Muscle of back (tissue), 11 donors: ENCODE data around the gene TRNAU1AP. TPM values are rescaled to one million over a fixed set of nuclear protein-coding genes. Genes with fewer than 3 reads are reported as not detected.
"Not testable (repeated sequence)": the region's sequence is repeated elsewhere in the genome, so short reads cannot be mapped to it uniquely, and the experiment has no call there.

Experiments
- DNase-seq, 3 donors: peaks; one replicate each; pipeline versions ENCODE4 v3.0.0 to v3.0.0-alpha.2; 2013
- polyA plus RNA-seq, 10 donors: library from polyadenylated mRNA; unstranded; fragments of 120-200 nt; gene quantifications; one replicate each; pipeline ENCODE4 v1.2.1, GENCODE V29; 2013; ENCODE audit not compliant: insufficient read length in 10 of 10

The TRNAU1AP gene
- polyA plus RNA-seq, 10 donors = 15.8 to 26.9 (median 18.9) TPM

- not testable (repeated sequence) for DNase-seq
These were observed 32.1 kb upstream of the TRNAU1AP start for GRCh38 chr1:28520796-28521195.

GRCh38 chr1:28521502-28522164 lies 31.3 kb upstream of the TRNAU1AP start:
- no peak for DNase-seq

DNA sequence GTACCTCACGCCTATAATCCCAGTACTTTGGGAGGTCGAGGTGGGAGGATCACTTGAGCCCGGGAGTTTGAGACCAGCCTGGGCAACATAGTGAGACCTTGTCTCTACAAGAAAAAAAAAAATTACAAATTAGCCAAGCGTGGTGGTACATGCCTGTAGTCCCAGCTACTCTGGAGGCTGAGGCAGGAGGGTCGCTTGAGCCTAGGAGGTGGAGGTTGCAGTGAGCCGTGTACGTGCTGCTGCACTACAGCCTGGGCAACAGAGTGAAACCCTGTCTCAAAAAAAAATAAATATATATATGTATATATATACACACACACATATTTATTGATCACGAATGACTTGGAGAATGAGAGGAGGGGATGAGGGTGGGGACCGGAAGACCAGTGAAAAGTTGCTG lies 30.3 kb upstream of the TRNAU1AP start:
- not testable (repeated sequence) for DNase-seq

DNA sequence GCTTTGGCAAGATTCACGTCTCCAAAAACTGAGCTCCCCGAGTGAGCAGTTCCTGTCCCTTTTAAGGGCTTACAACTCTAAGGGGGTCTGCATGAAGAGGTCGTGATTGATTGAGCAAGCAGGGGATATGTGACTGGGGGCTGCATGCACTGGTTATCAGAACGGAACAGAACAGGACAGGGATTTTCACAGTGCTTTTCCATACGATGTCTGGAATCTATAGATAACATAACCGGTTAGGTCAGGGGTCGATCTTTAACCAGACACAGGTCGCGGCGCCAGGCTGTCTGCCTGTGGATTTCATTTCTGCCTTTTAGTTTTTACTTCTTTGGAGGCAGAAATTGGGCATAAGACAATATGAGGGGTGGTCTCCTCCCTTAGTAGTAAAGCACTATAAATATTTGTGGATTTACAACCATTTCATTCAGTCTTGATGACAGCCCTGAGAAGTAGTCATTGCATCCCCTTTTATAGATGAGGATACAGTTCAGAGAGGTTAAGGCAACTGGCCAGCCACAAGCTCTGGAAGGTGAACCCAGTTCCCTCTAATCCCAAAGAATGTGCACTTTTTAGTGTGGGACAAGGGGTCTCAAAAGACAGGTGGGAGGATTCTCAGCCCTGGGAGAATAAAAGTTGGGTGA lies 27.8 kb upstream of the TRNAU1AP start:
- not testable (repeated sequence) for DNase-seq

- no peak for DNase-seq
These were observed 26.0 kb upstream of the TRNAU1AP start for GRCh38 chr1:28526886-28527285.

- no peak for DNase-seq
These were observed 22.4 kb upstream of the TRNAU1AP start for GRCh38 chr1:28530456-28530855.

DNA sequence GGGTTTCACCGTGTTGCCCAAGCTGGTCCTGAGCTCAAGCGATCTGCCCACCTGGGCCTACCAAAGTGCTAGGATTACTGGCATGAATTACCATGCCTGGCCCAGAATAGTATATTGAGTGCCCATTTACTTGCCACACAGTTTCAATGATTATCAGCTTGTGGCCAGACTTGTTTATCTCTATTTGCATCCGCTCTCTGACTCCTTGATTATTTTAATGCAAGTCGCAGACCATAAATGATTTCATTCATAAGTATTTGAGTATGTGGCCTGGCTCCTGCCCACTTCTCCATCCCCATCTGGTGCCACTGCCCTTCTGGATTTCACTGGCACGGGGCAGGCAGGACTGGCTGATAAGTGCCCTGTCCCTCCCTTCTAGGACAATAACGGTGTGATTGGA lies 18.2 kb upstream of the TRNAU1AP start:
- no peak for DNase-seq

GRCh38 chr1:28535180-28535579 lies 17.7 kb upstream of the TRNAU1AP start:
- DNase-seq = no peak

DNA sequence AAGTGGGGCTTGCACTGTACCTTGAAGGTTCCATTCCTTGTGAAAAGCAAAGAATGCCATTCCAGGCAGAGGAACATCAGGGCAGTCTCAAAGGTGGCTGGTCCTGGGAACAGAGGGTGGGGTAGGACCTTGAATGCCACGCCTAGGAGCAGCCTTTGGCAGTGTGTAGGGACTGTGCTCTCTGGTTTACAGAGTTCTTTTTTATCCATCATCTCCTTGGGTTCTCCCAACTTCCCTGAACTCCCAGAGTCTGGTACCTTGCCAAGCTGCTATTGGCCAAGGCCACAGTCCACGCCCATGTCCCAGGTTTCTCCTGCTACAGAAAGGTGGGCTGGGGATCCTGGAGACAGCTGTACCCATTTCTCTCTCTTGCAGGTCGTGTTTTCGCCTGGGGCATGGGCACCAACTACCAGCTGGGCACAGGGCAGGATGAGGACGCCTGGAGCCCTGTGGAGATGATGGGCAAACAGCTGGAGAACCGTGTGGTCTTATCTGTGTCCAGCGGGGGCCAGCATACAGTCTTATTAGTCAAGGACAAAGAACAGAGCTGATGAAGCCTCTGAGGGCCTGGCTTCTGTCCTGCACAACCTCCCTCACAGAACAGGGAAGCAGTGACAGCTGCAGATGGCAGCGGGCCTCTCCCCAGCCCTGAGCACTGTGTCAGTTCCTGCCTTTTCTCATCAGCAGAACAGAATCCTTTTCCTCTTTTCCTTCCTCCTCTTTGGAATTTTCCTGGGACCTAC lies 15.3 kb upstream of the TRNAU1AP start:
- DNase-seq = peak in 1 of 3 donors; percentile 6

DNA sequence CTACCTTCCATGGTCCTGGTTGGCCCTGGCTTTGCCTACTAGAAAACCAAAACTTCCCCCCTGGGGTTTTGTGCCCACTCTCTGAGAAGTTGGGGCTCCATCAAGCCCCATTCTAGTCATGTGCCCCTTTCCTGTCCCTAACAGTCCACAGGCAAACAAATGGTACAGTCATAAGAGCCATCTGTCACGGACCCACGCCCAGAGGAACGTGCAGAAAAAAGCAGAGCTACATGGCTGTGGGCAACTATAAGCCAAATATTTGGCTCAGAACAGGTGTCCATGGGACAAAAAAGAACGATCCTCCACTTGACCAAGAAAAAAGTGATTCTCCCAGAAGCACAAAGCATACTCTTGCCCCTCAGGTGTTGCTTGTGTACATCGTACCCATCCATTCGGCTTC lies 14.6 kb upstream of the TRNAU1AP start:
- DNase-seq = no peak

DNA sequence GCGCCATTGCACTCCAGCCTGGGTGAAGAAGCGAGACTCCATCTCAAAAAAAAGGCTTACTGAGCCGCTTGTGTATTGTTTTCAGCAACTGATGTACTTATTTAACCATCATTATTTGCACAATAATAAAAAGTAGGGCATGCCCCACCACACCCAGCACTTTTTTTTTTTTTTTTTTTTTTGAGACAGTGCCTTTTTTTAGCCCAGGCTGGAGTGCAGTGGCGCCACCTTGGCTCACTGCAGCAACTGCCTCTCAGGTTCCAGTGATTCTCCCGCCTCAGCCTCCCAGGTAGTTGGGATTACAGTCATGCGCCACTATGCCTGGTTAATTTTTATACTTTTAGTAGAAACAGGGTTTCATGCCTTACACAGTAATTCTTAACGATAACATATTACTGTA lies 12.2 kb upstream of the TRNAU1AP start:
- no peak for DNase-seq

DNA sequence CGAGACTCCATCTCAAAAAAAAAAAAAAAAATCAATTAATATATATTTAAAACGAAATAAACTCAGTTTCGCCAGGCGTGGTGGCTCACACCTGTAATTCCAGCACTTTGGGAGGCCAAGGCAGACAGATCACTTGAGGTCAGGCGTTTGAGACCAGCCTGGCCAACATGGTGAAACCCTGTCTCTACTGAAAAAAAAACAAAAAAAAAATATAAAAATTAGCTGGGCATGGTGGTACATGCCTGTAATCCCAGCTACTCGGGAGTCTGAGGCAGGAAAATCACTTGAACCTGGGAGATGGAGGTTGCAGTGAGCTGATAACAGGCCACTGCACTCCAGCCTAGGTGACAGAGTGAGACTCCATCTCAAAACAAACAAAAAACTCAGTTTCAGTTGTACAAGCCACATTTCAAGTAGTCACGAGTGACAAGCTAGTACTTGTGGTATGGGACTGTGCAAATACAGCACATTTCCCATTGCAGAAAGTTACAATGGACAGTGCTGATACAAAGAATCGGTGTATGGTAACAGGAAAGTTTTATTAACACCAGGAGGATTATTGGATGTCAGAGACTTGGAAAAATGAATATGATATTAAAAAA lies 11.4 kb upstream of the TRNAU1AP start:
- DNase-seq = not testable (repeated sequence)

DNA sequence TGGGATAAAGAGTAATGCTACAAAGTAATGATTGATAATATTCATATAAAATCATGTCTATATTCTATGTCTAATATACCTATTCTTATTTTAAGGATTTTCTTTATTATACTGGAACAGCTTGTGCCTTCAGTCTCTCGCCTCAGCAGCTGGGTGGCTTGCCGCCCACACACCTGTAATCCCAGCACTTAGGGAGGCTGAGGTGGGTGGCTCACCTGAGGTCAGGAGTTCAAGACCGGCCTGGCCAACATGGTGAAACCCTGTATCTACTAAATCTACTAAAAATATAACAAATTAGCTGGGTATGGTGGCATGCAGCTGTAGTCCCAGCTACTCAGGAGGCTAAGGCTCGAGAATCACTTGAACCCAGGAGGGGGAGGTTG lies 7.6 kb upstream of the TRNAU1AP start:
- no peak for DNase-seq

DNA sequence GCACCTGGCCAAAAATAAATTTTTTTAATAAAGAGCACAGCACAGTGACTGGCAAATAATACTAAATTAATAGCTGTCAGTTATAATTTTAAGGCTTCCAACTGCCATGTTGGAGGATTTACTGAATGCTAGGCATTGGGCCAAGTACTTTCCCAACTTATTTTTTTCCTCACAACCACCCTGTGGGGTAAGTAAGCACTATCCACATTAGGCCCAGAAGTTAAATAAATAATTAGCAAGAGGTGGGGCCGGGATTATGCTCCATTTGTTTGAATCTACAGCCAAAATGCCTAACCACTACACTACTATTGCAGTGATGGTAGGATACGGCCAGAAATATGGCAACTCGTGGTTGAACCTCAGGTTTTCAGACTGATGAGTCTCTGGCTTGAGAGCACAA lies 4.6 kb upstream of the TRNAU1AP start:
- DNase-seq = no peak

DNA sequence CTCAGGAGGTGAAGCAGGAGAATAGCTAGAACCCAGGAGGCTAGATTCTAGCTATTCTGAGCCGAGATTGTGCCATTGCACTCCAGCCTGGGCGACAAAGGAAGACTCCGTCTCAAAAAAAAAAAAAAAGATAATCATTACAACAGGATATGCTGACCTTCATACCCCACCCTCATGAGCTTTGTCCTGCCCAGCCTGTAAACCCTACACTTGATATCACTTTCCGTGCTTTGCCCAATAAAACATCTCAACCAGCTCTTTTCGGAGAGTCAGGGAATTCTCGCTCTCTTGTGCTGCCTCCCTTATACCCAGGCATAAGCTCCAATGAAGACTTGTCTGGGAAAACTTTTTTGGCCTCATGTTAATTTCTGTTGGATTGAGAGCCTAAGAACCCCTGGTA lies 1.5 kb upstream of the TRNAU1AP start:
- DNase-seq = no peak

DNA sequence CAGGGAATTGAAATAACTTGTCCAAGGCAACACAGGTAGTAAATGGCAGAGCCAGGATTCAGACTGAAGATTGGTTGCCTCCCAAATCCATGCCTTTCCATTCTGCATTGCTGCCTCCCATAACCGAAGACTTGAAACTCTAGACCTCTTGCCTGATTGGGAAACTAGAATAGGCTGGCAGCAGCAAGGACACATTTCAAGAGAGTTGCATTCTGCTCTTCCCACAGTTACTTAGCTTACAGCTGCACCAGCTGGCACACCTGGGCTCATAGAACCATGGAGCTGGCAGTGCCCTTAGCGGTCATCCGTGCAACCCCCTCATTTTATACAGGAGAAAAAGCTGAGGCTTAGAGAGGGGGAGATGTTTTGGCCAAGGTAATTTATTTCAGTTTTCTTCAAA lies 8.0 kb downstream of the TRNAU1AP start:
- no peak for DNase-seq

GRCh38 chr1:28564310-28564709 lies 11.4 kb downstream of the TRNAU1AP start:
- no peak for DNase-seq

DNA sequence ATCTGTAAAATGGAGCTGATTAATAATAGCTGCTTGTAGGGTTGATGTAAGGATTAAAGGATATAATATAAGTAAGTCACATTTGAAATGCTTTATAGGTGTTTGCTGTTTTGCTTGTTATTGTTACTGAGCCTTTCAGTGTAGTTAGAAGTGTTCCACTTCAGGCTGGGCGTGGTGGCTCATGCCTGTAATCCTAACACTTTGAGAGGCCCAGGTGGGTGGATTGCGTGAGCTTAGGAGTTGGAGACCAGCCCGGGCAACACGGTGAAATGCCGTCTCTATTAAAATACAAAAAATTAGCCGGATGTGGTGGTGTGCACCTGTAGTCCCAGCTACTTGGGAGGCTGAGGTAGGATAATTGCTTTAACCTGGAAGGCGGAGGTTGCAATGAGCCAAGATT lies 12.2 kb downstream of the TRNAU1AP start:
- DNase-seq = no peak

- no peak for DNase-seq
These were observed 12.8 kb downstream of the TRNAU1AP start for GRCh38 chr1:28565726-28566125.

- DNase-seq = no peak
These were observed 14.0 kb downstream of the TRNAU1AP start for GRCh38 chr1:28566931-28567330.

GRCh38 chr1:28571911-28572310 lies 19.0 kb downstream of the TRNAU1AP start:
- no peak for DNase-seq

GRCh38 chr1:28572891-28573290 lies 20.0 kb downstream of the TRNAU1AP start:
- DNase-seq = not testable (repeated sequence)

DNA sequence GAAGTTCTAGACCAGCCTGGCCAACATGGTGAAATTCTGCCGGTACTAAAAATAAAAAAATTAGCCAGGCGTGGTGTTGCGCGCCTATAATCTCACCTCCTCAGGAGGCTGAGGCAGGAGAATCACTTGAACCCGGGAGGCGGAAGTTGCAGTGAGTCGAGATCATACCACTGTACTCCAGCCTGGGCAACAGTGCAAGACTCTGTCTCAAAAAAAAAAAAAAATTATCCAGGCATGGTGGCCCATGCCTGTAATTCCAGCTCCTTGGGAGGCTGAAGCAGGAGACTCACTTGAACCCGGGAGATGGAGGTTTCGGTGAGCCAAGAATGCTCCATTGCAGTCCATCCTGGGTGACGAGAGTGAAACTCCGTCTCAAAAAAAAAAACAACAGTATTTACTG lies 20.7 kb downstream of the TRNAU1AP start:
- no peak for DNase-seq
